Stimulated activated CD4-positive, alpha-beta T cell treated with anti-CD3 and anti-CD28 coated beads, Interleukin-1b, Interleukin-23, amount 100 ng/mL, for 1 hour (primary cell): ENCODE data around the gene SLC28A1.
"Not testable (repeated sequence)": the region's sequence is repeated elsewhere in the genome, so short reads cannot be mapped to it uniquely, and the experiment has no call there.

Experiments used
- DNase-seq, 2 donors: peaks; one replicate each; pipeline ENCODE4 v3.0.0-alpha.2; 2020; ENCODE audit warnings: low read depth in 2 of 2

The SLC28A1 gene

GRCh38 chr15:84862214-84862975, 22.1 kb upstream of the SLC28A1 start:
- DNase-seq, result no peak

- DNase-seq, result no peak
Measured at GRCh38 chr15:84863565-84864443, 20.7 kb upstream of the SLC28A1 start.

- no peak for DNase-seq
Measured at GRCh38 chr15:84864444-84864795, 20.0 kb upstream of the SLC28A1 start.

DNA sequence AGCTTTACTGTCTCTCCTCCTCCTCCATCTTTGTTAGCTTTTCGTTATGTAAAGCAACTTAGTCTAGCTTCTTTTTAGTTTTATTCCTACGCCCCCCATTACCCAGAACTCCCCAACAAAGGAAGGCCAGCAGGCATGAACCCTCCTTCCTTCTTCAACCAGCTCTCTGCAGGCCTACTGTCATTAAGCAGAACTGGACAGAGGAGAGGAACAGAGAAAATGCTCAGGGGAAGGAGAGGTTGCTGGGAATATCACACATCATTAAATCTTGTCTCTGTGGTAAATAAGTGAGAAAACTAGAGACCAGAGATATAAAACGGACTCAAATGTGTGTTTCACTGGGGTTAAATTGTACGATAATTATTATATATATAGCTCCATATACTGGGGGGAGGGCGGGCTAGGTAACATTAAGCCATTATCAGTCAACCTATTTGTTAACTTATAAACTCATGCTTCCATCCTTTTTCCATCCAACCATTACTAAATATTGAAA, 19.3 kb upstream of the SLC28A1 start:
- DNase-seq, result no peak

GRCh38 chr15:84868037-84868880, 16.2 kb upstream of the SLC28A1 start:
- no peak for DNase-seq

- no peak for DNase-seq
Measured at GRCh38 chr15:84869510-84869909, 15.0 kb upstream of the SLC28A1 start.

DNA sequence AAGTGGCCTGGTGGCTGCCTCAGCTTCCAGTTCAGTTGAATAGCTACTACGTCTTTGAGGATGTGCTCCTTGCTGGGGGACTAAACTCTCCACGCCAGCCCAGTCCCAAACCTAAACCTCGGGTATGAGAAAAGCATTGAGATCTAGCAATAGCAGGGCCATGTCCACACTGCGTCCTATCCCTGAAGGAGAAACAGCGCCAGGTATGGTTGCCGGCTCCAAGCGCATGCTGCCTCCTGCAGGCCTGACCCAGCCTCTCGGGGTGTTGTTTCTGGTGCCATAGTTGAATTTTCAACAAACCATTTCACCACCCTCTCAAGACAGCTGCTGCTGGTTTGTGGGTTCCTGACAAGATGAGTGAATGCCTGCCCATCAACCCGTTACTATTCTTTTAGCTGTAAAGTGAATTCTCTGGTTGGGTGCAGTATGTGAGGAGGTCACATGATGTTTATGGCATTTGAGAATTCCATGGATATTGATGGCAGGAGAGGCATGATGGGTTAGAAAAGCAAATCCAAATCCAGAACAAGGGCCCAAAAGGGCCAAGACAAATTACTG, 13.0 kb upstream of the SLC28A1 start:
- DNase-seq, result no peak

- DNase-seq, result no peak
Measured at GRCh38 chr15:84872009-84872910, 12.2 kb upstream of the SLC28A1 start.

- no peak for DNase-seq
Measured at GRCh38 chr15:84873997-84874396, 10.5 kb upstream of the SLC28A1 start.

GRCh38 chr15:84874981-84875699, 9.3 kb upstream of the SLC28A1 start:
- no peak for DNase-seq

DNA sequence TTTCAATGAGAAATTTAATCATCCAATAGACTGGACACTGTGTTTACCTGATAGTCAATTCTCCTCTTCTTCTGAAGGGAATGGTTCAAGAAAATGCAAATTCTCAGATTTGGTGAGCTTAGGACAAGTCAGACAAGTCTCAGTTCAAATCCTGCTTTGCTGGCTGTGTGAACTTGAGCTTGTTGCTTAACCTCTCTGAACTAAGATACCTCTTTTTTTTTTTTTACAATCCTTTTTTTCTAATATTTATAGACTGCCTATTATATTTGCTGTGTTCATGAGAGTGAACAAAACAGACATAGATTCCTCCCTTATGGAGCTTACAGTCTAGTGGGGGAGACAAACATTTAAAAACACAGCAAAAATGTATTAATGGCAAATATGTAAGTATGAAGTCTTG, 8.2 kb upstream of the SLC28A1 start:
- no peak for DNase-seq

DNA sequence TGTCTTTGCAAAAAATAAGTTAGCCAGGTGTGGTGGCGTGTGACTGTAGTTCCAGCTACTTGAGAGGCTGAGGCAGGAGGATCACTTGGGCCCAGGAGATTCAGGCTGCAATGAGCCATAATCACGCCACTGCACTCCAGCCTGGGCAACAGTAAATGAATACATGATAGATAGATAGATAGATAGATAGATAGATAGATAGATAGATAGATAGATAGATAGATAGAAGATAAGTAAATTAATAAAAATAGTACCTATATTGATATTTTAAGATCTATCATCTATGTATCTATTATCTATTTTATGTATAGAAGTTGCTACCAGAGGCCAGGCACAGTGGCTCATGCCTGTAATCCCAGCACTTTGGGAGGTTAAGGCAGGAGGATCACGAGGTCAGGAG, 6.8 kb upstream of the SLC28A1 start:
- not testable (repeated sequence) for DNase-seq

GRCh38 chr15:84878504-84878903, 6.0 kb upstream of the SLC28A1 start:
- peak; percentile 6 to 28 for DNase-seq

GRCh38 chr15:84879088-84879780, 5.2 kb upstream of the SLC28A1 start:
- DNase-seq, result no peak

- DNase-seq, result no peak
Measured at GRCh38 chr15:84880007-84880406, 4.5 kb upstream of the SLC28A1 start.

DNA sequence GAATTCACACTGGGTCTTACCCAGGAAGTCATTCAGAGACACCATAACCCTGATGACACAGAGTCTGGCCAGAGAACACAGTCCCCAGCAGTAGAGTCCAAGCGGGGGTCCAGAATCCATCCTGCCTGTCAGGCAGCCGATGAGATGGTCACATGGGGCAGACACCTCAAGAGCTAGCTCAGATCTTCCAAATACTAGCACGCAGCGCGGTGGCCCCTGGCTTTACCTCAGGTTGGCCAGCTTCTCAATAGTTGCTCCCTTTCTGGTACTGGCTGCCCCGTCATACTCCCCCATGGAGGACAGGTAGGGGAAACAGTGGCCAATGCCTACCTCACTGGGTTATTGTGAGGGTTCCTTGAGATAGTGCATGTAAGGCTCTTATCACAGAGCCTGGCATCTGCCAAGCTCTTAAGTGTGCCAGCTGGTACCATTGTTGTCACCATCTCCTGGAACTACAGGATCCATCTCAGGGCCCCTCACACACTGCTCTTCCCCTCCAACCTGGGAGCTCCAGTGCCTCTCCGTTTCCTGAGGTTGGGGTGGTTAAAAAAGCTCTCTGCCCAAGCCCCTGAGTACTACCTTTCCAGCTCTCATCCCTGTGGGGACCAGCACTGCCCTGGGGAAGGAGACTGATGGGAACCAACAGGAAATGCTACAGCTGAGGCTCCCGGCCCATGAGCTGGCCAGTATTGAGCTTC, 3.5 kb upstream of the SLC28A1 start:
- DNase-seq, result no peak

DNA sequence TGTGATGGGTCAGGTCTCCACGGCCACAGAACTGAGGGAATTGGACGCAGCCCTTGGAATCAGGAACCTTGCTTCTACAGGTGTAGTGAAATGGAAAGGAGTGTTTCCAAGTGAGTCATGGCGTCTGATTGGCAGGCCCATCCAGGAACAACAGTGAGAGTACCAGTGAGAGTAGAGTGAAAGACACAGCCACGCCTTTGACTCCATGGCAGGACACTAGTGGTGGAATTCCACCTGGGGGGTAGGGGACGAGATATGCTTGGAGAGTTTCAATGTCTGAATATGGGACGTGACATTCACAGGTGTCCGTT, 3.0 kb upstream of the SLC28A1 start:
- no peak for DNase-seq

GRCh38 chr15:84883466-84883865, 996 bp upstream of the SLC28A1 start:
- no peak for DNase-seq

GRCh38 chr15:84885801-84886200, 1.3 kb downstream of the SLC28A1 start:
- DNase-seq, result no peak
